GM12872 (cell line): ENCODE measurements around the gene ZNF469.

ENCODE experiments used
- TF ChIP-seq, protein P1 (sequence below): IDR thresholded peaks from 3 replicates; pipeline ENCODE4 v1.5.1; 2011; ENCODE audit warnings: low read depth, mild to moderate bottlenecking, low read length, moderate library complexity; ENCODE audit not compliant: insufficient read depth

The ZNF469 gene

DNA sequence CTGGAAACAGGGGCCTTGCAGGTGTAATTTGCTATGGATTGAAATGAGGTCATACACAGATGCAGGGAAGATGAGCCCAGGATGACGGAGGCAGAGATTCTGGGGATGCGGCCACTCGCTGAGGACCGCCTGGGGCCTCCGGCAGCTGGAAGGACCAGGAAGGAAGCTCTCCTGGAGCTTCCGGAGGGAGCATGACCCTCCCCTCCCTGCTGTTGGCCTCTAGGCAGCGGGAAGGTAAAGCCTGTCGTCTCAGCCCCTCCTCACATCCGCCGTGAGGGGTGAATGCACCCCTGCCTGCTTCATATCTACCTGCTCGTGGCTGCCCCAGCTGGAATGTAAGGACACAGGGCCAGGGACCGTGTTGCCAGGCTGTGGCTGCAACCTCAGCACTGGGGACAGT is 29.1 kb upstream of the ZNF469 start:
- TF ChIP-seq, protein P1, sequence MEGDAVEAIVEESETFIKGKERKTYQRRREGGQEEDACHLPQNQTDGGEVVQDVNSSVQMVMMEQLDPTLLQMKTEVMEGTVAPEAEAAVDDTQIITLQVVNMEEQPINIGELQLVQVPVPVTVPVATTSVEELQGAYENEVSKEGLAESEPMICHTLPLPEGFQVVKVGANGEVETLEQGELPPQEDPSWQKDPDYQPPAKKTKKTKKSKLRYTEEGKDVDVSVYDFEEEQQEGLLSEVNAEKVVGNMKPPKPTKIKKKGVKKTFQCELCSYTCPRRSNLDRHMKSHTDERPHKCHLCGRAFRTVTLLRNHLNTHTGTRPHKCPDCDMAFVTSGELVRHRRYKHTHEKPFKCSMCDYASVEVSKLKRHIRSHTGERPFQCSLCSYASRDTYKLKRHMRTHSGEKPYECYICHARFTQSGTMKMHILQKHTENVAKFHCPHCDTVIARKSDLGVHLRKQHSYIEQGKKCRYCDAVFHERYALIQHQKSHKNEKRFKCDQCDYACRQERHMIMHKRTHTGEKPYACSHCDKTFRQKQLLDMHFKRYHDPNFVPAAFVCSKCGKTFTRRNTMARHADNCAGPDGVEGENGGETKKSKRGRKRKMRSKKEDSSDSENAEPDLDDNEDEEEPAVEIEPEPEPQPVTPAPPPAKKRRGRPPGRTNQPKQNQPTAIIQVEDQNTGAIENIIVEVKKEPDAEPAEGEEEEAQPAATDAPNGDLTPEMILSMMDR, result no peak

DNA sequence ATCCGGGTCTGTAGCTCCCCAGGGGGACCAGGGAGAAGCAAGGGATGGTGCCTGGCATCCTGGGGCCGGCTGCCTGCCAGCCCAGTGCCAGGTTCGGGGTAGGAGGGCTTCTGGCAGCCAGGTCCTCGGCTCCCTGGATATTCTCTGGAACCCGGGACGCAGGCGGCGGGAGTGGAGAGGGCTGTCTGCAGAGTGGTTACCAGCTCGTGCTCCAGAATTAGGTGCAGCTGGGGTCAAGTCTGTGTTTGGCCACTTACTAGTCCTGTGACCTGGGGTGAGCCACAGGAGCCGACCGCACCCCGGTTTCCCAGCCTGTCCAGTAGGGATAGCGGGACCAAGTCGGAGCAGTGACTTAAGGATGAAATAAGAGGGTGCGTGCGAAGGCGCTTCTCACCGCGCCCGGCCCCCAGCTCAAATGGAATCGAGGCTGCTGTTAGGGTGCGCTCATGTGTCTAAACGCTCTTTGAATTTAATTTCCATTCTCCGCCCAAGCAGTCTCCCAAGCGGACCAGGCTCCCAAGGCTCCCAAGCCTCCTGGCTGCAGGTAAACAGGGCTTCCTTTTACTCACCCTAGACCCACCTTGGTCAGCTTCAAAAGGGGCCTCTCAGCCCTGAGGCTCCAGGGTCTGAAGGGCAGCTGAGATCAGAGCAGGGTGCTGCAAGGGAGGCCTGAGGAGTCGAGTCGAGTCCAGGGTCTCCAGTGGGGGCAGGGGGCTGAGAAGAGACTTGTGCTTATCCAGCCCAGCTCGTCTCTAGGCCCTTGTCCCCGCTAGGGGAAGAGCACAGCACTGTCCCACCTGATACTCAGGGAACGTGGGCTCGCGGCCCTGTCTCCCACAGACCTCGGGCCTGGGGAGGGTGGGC is 28.3 kb upstream of the ZNF469 start:
- TF ChIP-seq, protein P1, result no peak

DNA sequence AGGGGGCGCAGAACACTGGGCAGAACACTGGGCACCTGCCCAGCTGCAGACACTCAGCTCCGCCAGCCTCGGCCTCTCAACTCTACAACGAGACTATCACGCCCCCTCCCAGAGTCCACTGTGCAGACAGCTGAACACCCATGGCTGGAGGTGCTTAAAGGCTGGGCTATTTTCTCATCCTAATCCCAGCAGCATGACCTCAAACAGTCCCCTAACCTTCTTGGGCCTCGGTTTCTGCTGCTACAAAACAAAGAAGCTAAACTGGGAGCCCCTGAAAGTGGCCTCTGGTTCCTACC is 27.7 kb upstream of the ZNF469 start:
- TF ChIP-seq, protein P1, result no peak

DNA sequence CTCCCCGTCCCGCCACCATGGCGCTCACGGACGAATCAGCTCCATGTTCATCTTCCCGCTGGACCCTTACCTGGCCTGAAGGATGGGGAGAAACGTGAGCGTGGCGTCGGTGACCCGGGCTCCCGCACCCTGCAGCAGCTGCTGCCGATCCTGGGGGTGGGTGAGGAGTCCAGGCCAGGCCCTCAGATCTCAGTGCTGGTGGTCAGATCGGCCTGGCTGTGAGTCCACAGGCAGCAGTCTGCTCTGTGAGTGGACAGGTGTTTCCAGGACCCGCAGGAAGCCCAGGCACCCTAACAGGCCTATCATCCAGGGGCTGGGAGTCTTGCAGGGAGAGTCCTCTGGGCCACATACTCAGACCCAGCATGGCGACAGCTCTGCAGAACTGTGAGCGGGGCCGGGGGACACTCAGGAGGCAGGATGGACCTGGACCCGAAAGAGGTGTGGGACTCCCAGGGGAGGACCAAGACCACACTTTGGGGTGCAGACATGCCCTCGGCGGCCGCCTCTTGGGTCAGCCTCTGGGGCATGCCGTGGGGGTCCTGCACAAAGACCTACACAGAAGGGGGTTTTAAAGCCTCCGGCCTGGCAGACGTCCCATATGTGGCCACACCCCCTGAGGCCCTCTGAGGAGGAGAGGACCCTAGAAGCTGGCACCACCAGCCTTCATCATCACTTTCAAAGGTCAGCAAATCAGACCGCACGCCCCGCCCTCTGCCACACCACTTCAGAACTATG is 27.2 kb upstream of the ZNF469 start:
- TF ChIP-seq, protein P1, result no peak

DNA sequence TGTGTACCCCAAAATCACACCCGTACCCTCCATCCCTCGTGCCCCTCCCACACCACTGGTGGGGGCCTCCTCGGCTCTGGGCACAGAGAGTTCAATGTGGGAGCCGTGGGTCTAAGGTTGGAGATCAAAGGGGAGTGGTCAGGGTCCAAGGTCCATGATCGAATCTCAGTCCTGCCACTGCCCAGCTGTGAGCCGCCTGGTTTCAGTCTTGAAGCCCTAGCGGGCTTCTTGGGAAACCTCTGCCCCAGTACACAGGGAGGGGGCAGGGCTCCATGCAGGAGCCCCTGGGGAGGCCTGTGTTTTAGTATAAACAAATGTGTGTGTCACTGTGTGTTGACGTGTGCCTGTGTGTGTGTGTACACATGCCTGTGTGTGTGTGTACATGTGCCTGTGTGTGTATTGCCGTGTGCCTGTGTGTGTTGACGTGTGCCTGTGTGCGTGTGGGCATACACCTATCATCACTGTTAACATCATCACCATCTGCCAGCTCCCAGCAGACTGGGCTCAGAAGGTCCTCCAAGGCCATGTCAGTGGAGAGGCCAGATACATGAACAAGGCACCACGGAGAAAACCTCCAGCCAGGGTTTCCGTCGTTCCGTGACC is 26.5 kb upstream of the ZNF469 start:
- TF ChIP-seq, protein P1, result no peak

DNA sequence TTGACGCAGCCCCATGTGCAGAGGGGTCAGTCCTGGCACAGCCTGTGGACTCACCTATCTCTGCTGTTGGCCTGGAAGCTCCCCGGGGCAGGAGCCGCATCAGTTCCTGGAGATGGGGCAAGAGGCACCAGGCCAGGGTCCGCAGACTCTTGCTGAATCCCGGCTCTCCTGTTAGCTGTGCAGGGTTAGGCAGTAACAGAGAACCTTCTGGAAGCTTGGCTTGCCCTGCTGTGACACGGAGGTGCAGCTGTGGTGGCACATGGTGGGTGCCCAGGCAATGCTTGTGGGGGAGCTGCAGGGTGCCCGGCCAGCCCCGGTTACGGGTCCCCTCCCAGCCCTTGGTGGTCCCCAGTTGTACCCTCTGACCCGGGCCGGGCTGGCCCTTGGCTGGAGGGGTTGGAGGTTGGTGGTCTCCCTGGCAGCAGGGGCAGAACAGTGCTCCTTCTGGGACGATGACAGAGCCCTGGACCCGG is 26.0 kb upstream of the ZNF469 start:
- TF ChIP-seq, protein P1, result no peak

DNA sequence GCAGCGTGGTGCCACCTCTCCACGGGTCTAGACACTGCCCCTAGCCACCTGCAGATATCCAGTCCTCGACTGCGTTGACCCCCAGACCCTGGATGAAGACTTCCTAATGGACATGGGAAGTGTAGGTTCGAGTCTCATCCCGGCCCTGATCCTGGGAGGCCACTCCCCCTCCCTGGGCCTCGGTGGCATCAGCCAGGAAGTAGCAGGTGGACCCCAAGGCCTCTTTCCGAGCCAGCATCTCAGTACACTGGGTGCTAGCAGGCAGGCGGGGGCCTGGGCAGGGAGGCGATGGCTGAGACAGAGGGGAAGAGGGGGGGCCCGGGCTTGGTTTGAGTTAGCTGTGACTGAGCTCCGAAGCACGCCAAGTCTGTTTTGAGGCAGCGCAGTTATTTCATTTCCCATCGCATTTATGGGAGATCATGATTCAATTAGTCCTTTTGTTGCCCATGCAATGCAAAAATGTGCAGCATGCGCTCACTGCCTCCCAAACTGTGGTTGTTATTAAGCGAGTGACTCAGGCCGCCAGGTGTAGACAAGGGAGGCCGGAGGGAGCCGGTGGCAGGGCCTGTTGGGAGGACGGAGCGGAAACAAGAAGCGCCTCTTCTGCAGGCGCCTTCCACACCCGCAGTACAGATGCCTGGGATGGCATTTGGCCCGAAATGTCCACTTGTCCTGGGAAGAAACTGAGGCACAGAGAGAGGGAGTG is 25.3 kb upstream of the ZNF469 start:
- TF ChIP-seq, protein P1, result no peak
